C1 segment of cervical spinal cord (tissue), 14 donors: Measurements from ENCODE around the gene FHDC1.

Experiments
- DNase-seq, 14 donors: peaks; one replicate each; lab custom pipeline; 2025; lab: John Stamatoyannopoulos, UW

The FHDC1 gene

DNA sequence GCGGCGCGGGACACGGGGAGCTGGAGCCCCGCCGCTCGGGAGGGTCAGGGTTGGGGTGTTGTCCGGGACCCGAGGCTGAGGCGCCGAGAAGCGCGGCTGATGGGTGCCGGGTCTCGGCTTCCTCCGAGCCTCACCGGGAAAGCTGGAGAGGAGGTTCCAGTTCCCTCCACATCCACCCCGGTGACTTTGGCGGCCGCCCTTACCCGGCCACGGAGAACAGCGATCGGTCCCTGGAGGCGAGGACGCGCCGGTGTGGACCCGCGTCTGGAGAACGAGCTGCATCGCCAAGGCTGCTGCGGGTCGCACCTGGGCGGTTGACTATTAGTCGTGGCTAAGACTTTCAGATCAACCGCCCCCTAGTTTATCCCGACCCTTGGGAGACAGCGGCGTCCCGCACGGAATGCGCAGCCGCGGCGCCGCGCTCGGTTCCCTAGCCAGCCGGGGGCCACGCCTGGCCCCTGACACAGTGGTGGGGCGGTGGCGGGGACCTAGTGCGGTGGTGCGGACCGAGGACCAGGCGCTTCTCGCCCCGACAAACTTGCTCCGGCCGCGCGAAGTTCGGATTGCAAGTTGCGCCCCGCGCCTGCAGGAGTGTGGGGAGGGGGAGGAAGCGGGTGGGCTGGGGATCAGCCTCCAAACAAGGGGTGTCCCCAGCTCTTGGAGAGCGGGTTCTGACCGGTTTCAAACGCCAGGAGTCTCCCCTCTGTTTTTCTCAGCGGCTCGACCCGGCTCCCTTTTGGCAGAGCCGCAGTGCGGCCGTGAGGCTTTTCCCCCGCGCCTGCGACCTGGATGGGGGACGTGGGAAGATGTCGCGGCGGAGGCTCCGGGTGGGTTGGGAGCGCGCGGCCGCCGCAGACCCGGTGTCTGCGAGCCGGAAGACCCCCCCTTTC lies 568 bp downstream of the FHDC1 start:
- DNase-seq, result peak in 2 of 14 donors; percentile 31 to 58

- peak in 8 of 14 donors; percentile 9 to 46 (median 18) for DNase-seq
Measured at GRCh38 chr4:152937336-152938236, 1.5 kb downstream of the FHDC1 start.

DNA sequence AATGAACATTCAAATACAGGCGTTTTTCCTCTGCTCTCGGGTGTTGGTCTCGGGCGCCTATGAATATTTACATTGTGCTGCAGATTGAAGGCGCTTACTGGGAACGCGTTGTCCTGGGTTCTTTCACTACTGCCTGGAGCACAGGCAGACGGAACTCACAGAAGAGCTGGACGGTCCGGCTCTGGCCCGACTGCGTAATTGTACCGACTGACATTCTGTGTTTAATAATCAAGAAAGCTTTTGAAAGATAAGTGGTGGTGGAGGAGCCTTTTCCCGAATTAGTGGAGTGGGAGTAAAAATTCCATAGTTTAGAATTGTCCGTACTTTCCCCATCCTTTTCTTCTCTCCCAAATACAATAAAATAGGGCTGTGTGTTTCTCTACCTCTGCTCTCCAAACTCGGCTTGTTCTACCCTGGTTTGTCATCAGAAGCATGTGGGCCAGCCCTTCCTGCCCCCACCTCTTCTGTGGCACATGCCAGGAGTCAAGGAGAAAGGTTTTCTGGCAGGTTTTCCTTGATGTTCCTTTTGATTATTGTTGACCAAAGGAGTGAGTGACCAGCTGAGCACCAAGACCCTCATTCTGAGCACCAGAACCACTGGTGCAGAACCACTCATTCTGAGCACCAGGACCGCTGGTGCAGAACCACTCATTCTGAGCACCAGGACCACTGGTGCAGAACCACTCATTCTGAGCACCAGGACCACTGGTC lies 2.3 kb downstream of the FHDC1 start:
- DNase-seq, result peak in 1 of 14 donors; percentile 26

GRCh38 chr4:152939621-152940020 lies 3.5 kb downstream of the FHDC1 start:
- DNase-seq, result no peak

GRCh38 chr4:152940461-152940860 lies 4.3 kb downstream of the FHDC1 start:
- DNase-seq, result no peak

- no peak for DNase-seq
Measured at GRCh38 chr4:152941411-152941810, 5.3 kb downstream of the FHDC1 start.

DNA sequence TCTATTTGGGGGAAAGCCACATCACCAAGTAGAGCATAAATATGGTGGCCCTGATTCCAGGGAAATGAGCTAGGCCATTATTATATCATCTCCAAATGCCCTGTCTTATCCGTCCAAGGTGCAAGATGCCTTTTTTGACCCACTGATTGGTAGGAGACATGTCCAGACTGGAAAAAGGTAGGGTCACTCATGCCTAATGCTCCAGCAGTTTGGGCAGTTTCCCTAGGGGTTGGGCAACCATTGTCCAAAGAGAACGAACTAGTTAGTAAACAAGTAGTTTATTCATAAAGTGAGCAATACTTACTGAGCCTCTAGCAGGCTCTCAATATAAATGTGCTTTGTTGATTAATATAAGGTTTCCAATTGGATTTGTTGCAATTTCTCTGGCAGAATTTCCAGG lies 6.2 kb downstream of the FHDC1 start:
- DNase-seq, result no peak

DNA sequence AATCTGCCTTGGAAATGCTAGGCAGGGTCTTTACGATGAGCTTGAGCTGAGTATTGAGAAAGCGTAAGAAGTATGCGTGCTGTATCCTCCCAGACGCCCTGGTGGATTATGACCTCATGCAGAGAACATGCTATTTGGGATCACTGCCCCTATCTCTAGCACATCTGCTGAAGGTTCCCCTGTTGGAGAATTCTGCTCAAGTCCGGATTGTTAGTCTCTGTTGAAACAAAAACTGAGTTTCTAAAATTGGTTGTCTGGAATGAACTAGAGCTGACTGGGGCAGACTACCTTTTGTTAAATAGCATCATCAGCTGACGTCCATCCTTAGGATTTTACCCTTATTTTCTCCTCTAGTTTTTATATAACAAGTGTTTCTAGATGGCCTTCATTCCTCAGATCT lies 7.5 kb downstream of the FHDC1 start:
- DNase-seq, result no peak

DNA sequence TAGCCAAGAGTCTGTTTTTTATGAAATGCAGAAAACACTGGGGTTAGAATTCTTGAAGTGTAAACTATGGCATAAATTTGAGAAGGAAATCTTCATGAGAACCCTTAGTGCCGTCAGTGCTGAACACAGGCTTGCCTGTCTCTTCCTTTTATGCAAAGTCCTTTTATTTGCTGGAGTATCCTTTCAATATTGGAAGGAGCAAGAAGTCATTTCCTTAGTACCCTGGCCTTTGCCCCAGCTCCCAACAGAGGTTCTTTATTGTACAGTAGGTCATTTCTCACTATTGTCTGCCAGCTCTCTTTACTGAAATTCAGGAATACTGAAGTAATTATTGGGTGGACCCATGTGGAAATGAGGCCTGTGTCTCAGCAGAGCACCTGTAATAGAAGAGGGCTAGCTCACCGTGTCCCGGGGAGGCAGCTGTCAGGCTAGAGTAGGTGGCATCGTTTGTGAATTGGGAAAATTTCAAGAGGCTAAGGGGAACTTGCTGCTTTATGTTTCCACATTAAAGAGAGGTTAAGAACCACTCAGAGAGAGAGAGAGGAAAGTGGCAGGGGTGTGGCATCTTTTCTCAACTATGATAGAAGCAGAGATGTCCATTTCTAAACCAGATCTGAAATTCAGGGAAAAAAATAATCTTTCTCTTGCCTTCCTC lies 8.7 kb downstream of the FHDC1 start:
- no peak for DNase-seq

- no peak for DNase-seq
Measured at GRCh38 chr4:152945639-152946038, 9.5 kb downstream of the FHDC1 start.

DNA sequence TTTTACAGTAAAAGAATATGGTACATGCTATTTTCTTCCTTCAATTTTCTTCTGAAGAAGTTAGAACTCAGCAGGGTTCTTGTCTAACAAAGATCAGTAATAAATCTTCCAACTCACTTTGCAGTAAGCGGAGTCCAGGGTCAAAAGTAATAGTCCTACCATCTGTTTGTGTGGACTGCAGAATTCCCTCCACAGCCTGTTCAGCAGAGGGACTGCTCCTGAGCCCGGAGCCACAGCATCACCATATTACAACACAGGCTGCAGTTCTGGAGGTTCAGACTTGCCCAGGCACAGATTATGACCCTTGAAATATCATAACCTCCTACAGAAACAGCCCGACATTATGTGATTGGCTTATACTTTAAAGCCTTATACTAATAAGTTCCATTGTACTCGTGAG lies 10.3 kb downstream of the FHDC1 start:
- DNase-seq, result no peak

GRCh38 chr4:152947311-152947710 lies 11.2 kb downstream of the FHDC1 start:
- no peak for DNase-seq

GRCh38 chr4:152949930-152950329 lies 13.8 kb downstream of the FHDC1 start:
- DNase-seq, result no peak

GRCh38 chr4:152950402-152951274 lies 14.5 kb downstream of the FHDC1 start:
- no peak for DNase-seq

GRCh38 chr4:152951348-152951747 lies 15.2 kb downstream of the FHDC1 start:
- no peak for DNase-seq

DNA sequence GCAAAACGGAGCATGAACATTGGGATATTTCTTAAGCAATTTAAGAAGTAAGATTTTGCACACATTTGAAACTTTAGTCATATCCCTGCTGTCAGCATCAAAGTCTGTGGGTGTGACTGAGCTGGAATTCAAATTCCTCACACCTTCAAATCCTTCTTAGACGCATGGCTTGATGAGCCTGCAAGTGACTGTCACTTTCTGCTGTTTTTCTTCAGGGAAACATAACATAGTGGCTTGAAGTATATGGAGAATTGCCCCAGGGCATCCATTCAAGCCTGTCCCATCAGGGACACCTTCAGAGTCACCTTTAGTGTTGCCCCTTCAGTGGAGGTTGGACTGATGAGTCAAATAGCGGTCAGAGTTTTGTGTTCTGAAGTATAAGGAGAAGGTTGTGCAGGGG lies 17.4 kb downstream of the FHDC1 start:
- no peak for DNase-seq

DNA sequence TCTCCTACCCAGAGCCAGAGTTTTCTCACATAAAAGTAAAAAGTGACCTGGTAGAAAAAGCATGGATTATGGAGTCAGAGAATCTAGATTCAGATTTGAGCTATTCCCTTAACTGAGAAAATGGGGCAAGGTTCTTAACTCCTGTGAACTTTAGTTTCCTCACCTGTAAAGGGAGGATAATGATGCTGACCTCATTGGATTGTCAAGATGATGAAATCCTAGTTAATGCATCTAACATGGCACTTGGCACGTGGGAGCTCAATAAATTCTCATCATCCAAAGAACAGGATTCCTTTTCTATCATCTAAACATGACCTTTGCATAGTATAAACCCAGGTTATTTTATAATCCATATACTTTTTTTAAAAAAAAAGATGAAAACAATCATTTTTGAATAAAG lies 18.6 kb downstream of the FHDC1 start:
- no peak for DNase-seq

DNA sequence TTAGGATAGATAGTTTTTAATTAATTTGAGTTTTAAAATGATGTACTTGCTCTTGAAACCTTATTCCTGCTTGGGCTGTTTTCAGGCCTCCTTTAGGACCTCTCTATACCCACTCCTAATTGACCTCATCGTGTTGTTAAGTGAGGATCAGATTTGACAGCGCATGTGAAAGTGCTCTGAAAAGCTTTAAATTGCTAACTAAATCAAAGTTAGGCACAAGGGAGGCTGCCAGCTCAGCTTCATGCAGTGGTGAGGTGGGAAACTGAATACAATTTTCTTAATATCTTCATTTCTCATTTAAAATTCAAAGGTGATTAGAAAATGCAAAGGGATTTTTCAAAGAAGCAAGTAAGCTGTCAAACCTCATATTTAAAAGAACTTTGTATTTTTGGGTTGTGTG lies 20.0 kb downstream of the FHDC1 start:
- DNase-seq, result no peak

DNA sequence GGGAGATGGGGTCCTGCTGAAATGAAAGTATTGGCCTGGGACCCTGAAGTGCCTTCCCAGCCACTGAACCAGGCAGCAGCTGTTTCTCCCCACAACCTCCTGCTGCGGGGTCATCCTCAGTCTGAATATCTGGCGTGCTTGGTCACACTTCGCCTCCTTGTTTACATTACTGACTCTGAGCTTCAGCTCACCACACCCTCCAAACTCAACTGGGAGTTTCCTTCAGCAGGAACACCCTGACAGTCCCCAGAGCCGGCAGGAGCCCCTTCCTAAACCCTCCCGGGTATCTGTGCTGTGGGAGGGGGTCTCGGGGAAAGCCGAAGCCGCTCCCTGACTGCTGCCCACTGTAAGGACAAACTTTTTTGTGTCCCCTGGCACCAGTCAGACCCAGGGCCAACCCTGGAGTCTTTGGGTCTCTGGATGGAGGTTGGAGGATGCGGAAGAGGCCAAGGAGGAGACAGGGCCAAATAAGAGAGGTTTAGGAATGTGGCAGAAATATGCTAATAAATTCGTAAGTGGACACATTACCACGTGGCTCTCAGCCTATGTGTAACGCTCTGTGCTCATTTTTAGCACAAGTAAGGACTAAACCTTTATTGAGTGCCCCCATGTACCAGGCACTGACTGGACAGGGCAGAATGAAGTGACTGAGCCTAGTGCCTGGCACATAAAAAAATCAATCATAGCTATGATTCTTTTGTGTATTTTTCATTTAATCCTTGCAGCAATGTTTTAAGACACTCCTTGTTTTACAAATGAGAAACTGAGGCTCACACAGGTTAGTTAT lies 20.7 kb downstream of the FHDC1 start:
- no peak for DNase-seq
